ENCODE data around the gene INO80B. TPM values are rescaled to one million over a fixed set of nuclear protein-coding genes. Genes with fewer than 3 reads are reported as not detected.

Gene INO80B
- total RNA-seq, 2 donors from 2014 or later = 15.4 to 17.8 TPM

DNA sequence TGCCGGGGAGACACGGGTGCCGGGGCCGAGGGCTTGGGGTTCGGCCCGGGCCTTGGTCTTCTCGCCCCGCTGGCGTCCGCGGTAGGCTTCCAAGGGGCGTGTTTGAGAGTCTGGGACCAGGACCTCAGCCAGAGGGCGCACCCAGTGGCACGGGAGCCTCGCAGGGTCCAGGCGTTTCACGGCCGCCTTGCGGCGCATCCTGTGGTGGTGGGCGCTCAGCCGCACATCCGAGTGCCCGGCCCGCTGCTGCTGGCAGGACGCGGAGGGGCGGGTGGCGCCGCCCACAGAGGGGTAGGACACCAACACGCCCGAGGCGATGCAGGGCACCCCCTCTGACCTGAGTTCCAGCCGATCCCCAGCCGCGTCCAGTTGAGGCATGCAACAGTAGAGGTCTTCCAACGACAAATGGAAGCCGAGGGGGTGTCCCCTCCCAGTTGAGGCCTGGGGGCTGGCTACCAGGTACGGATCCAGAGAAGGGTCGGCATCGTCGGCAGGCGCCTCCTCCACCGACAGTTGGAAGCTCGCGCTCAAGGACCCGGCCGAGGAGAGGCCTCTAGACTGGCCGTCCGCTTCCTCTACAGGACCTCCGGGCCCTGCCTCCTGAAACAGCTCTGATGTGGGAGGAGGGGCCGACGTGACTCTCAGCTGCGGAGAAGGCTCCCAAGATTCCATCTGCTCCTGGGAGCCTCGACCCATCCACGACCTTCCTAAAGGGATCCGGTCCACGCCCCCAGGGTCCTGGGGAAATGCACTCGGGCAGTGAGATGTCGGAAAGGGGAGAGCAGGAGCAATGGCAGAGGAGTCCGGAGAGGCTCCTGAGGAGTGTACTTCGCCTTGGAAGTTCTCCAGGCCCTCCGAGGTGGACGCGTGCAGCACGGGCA is 39.8 kb upstream of the INO80B start:
- Histone ChIP-seq H3K4me3 (peak overlapping the region; percentile 89), H3K9me3 (no peaks in the 10 kb centered on the region), H3K27me3 (replicated peaks; ENCODE audit: insufficient read depth) (no peaks in the 10 kb centered on the region), H3K4me1 (ENCODE audit: control insufficient read depth in 1 of 2, low read depth in 2 of 2) (peaks cover 3 to 28% of the 10 kb centered on the region in 2 donors), H3K36me3 (no peaks in the 10 kb centered on the region), H3K27ac (peak overlapping the region in 1 of 2 donors; percentile 48)
- no peak for DNase-seq (ENCODE audit: low spot score)
- ATAC-seq (ENCODE audit: insufficient number of reproducible peaks, low FRiP score, low read depth) = peak; percentile 21
- TF ChIP-seq, protein P1, sequence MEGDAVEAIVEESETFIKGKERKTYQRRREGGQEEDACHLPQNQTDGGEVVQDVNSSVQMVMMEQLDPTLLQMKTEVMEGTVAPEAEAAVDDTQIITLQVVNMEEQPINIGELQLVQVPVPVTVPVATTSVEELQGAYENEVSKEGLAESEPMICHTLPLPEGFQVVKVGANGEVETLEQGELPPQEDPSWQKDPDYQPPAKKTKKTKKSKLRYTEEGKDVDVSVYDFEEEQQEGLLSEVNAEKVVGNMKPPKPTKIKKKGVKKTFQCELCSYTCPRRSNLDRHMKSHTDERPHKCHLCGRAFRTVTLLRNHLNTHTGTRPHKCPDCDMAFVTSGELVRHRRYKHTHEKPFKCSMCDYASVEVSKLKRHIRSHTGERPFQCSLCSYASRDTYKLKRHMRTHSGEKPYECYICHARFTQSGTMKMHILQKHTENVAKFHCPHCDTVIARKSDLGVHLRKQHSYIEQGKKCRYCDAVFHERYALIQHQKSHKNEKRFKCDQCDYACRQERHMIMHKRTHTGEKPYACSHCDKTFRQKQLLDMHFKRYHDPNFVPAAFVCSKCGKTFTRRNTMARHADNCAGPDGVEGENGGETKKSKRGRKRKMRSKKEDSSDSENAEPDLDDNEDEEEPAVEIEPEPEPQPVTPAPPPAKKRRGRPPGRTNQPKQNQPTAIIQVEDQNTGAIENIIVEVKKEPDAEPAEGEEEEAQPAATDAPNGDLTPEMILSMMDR (IDR thresholded peaks at IDR 0.05) = peak; percentile 32

DNA sequence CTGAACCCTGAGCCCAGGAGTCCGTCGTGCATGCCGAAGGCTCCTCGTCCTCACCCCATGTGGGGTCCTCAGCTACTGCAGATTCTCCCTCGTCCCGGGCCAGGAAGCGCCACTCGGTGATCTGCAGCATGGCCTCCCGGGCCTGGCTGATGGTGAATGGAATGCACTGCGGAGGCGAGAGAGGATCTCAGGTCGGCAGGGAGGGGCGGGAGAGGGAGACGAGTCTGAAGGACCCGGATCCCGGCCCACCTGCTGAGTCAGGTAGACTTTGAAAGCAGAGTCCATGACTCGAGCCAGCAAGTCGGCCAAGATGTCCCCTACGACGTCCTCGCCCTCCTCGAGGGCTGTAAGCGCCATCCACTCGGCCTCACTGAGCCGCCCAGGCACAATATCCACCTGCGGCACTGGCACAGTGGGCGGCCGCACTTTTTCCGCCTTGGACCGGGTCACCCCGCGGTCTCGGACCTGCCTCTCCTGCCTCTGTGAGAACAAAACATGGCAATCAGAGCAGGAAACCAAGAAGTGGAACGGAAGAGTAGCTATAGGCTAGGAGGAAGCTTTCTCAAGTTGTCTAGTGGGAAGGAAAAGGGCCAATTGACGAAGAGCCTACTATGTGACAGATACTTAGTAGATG is 39.0 kb upstream of the INO80B start:
- H3K27me3 ChIP-seq (replicated peaks; ENCODE audit: insufficient read depth) = no peaks in the 10 kb centered on the region
- TF ChIP-seq, protein P1 (IDR thresholded peaks at IDR 0.05) = no peak
- DNase-seq (ENCODE audit: low spot score) (no peak), ATAC-seq (ENCODE audit: insufficient number of reproducible peaks, low FRiP score, low read depth) (no peak)
- H3K36me3 ChIP-seq = no peaks in the 10 kb centered on the region
- no peak overlapping the region for H3K27ac ChIP-seq
- H3K4me1 ChIP-seq (ENCODE audit: control insufficient read depth in 1 of 2, low read depth in 2 of 2) = peaks cover 3 to 30% of the 10 kb centered on the region in 2 donors
- H3K4me3 ChIP-seq = peak overlapping the region; percentile 89
- H3K9me3 ChIP-seq = no peaks in the 10 kb centered on the region

DNA sequence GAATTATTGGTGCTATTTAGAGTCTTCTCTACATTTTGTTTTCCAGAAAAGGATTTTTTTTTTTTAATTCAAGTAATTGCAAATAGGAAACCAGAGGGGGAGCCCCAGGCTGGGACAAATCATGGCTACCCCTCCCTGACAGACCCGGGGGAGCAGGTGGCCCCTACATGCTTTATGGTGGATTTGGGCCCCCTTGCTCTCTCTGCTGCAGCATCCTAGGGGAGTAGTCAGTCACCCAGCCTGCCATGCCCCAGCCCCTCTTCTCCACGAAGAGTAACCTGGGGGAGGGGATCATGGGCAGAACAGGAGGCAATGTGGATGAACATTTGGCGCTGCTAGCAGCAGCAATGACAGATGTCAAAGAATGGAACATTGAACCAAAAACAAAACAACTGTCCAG is 38.1 kb upstream of the INO80B start:
- TF ChIP-seq, protein P1 (IDR thresholded peaks at IDR 0.05) = no peak
- Histone ChIP-seq H3K4me3 (no peak overlapping the region), H3K36me3 (no peaks in the 10 kb centered on the region), H3K27me3 (replicated peaks; ENCODE audit: insufficient read depth) (no peaks in the 10 kb centered on the region), H3K9me3 (no peaks in the 10 kb centered on the region), H3K27ac (no peak overlapping the region), H3K4me1 (ENCODE audit: control insufficient read depth in 1 of 2, low read depth in 2 of 2) (peaks cover 3 to 33% of the 10 kb centered on the region in 2 donors)
- no peak for ATAC-seq (ENCODE audit: insufficient number of reproducible peaks, low FRiP score, low read depth)
- DNase-seq (ENCODE audit: low spot score) = no peak

DNA sequence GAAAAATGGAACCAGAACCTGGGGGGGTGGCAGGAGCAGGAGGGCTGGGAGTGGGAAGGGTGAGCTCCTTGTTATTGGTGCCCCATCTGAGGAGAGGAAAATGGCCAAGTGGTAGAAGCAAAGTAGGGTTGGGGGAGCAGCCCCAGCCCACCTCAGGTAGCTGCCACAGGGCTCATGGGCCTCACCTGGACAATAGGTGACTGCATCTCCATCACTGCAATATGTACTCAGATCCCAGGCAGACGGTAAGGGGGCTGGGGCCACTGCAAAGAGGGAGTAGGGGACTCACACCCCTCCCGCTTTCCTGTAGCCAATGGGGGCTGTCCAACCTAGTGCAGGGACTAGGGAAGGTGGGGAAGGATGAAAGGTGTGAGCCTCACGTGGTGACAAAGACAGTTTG is 37.7 kb upstream of the INO80B start:
- H3K4me3 ChIP-seq = no peak overlapping the region
- peaks cover 3 to 37% of the 10 kb centered on the region in 2 donors for H3K4me1 ChIP-seq (ENCODE audit: control insufficient read depth in 1 of 2, low read depth in 2 of 2)
- H3K9me3 ChIP-seq = no peaks in the 10 kb centered on the region
- H3K36me3 ChIP-seq = no peaks in the 10 kb centered on the region
- H3K27ac ChIP-seq = no peak overlapping the region
- DNase-seq (ENCODE audit: low spot score) (no peak), ATAC-seq (ENCODE audit: insufficient number of reproducible peaks, low FRiP score, low read depth) (no peak)
- H3K27me3 ChIP-seq (replicated peaks; ENCODE audit: insufficient read depth) = no peaks in the 10 kb centered on the region
- TF ChIP-seq, protein P1 (IDR thresholded peaks at IDR 0.05) = no peak

DNA sequence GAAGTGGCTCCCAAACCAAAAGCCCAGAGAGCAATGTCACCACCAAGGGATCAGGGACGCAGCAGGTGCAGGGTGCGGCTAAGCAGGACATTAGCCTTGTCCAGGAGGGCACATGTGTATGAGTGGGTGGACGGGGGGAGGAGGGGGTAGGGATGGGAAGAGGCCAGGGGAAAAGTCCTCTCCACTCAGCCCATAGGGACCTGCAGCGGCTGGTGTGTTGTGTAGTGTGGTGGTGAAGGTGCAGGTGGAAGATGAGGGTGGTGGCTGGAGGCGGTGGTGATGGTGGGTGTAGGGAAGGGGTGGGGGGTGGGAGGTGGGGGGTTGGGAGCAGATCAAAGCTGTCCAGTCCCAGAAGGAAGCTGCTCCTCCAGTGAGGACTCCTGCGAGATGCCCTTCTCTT is 37.1 kb upstream of the INO80B start:
- Histone ChIP-seq H3K27me3 (replicated peaks; ENCODE audit: insufficient read depth) (no peaks in the 10 kb centered on the region), H3K36me3 (no peaks in the 10 kb centered on the region), H3K4me3 (no peak overlapping the region), H3K27ac (no peak overlapping the region), H3K4me1 (ENCODE audit: control insufficient read depth in 1 of 2, low read depth in 2 of 2) (peaks cover 3 to 40% of the 10 kb centered on the region in 2 donors), H3K9me3 (no peaks in the 10 kb centered on the region)
- DNase-seq (ENCODE audit: low spot score) (no peak), ATAC-seq (ENCODE audit: insufficient number of reproducible peaks, low FRiP score, low read depth) (no peak)
- TF ChIP-seq, protein P1 (IDR thresholded peaks at IDR 0.05) = no peak
